IPS DF 6.9 (cell line): Measurements from ENCODE around the gene TAS2R20.

Source experiments
- DNase-seq: peaks from one replicate; pipeline ENCODE4 v3.0.0-alpha.2; 2013; ENCODE audit warnings: low read depth, low spot score
- H3K27ac ChIP-seq: one replicate; pipeline ENCODE4 v1.5.1; 2013; ENCODE audit warnings: low read length, control low read depth
- H3K27me3 ChIP-seq: 2 replicates; pipeline ENCODE4 v1.6.1; 2013; ENCODE audit warnings: mild to moderate bottlenecking, low read length; ENCODE audit not compliant: control insufficient read depth, insufficient read depth
- H3K36me3 ChIP-seq: 2 replicates; pipeline ENCODE4 v1.6.1; 2013; ENCODE audit warnings: low read length; ENCODE audit not compliant: control insufficient read depth, insufficient read depth
- H3K4me1 ChIP-seq: 2 replicates; pipeline ENCODE4 v1.6.1; 2013; ENCODE audit warnings: low read length; ENCODE audit not compliant: control insufficient read depth, insufficient read depth
- H3K4me3 ChIP-seq: 2 replicates; pipeline ENCODE4 v1.5.1; 2013; ENCODE audit warnings: mild to moderate bottlenecking, low read length
- H3K9me3 ChIP-seq: 2 replicates; pipeline ENCODE4 v1.6.1; 2013; ENCODE audit warnings: low read length, inconsistent platforms; ENCODE audit not compliant: control insufficient read depth, insufficient read depth
- WGBS: extraction: QIAGEN DNeasy Blood & Tissue Kit; methylation state at CpG from one replicate; pipeline ENCODE4 v1.1.7; 2013; ENCODE audit warnings: mixed read lengths, missing lambda C conversion rate; ENCODE audit not compliant: insufficient read length, insufficient coverage; 5-methylcytosine and 5-hydroxymethylcytosine counted together

The TAS2R20 gene

DNA sequence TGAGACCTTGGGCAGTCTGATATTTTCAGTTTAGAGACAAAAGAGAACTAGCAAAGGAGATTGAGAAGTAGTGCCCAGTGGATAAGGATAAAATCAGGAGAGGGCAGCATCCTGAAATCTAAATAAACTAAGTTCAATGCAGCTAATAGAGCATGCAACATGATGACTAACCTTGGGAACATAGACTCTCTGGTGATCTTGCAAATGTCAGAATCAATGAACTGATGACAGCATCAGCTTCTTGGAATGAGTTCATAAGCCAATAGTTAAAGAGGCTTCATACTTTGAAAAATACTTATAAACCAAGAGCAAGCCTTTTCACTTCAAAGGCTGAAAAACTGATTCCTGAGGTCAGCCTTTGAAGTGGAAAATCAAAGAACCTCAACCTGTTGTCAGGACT, 16.1 kb upstream of the TAS2R20 start:
- no peaks in the 10 kb centered on the region for H3K4me1 ChIP-seq
- no peak for DNase-seq
- no peaks in the 10 kb centered on the region for H3K9me3 ChIP-seq
- no peaks in the 10 kb centered on the region for H3K36me3 ChIP-seq
- no peaks in the 10 kb centered on the region for H3K27me3 ChIP-seq
- no peak overlapping the region for H3K4me3 ChIP-seq
- H3K27ac ChIP-seq, result no peak overlapping the region

DNA sequence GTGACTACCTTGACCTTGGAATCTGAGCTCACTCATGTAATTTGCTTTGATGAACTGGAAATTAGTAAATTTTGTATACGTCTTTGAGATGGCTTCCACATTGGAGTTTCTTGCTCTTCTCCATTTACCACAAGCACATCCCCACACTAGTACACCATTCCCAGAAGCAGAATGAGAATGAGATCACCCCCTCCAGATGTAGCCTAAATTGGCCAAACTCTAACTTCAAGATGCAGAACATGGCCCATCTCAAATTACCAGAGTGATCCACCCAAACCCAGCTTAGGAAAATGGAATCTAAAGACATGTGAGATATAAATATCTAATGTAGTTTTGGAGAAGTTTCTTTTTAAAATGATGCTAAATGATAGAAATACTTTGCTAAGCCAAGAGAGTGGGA, 9.5 kb upstream of the TAS2R20 start:
- no peaks in the 10 kb centered on the region for H3K27me3 ChIP-seq
- H3K4me1 ChIP-seq, result no peaks in the 10 kb centered on the region
- no peaks in the 10 kb centered on the region for H3K36me3 ChIP-seq
- DNase-seq, result no peak
- no CpG with 5 or more reads among the region's 1 CpG for WGBS
- no peak overlapping the region for H3K4me3 ChIP-seq
- H3K27ac ChIP-seq, result no peak overlapping the region
- H3K9me3 ChIP-seq, result no peaks in the 10 kb centered on the region

DNA sequence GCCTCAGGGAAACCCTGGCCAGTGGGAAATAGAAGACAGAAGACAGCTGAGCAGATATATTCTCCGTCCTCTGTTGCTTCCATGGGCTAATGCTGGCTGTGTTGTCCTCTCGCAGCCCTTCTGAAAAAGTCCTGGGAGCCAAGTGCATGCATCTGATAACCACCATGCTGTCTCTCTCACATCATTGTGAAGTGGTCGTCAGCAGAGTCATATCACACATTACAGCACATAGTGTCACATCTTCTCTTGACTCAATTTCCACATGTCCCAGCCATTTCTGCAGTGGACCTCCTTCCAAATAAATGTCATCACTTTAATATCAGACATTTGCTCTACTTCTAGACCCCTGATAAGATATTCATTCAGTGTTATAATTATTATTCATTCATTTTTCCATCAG, 3.8 kb downstream of the TAS2R20 start:
- Histone ChIP-seq H3K4me1 (no peaks in the 10 kb centered on the region), H3K27me3 (no peaks in the 10 kb centered on the region), H3K36me3 (no peaks in the 10 kb centered on the region), H3K4me3 (no peak overlapping the region), H3K27ac (no peak overlapping the region), H3K9me3 (no peaks in the 10 kb centered on the region)
- no CpG with 5 or more reads among the region's 3 CpGs for WGBS
- DNase-seq, result no peak

DNA sequence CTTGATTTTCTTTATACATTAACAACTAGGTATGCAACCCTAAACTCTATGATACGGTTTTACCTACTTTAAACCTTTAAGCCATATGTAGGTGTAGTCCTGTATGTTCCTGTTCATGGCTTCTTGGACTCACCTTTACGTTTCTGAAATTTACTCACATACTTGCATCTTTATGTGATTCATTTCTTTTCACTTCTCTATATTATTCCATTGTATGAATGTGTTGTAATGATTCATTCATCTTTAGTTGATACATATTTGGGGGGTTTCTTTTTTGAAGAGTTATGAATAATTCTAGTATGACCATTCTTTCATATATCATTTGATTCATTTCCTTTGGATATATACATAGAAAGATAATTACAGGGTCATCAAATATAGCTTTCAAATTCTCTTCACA, 9.0 kb downstream of the TAS2R20 start:
- DNase-seq, result no peak
- Histone ChIP-seq H3K4me3 (no peak overlapping the region), H3K9me3 (no peaks in the 10 kb centered on the region), H3K27me3 (no peaks in the 10 kb centered on the region), H3K27ac (no peak overlapping the region), H3K36me3 (no peaks in the 10 kb centered on the region), H3K4me1 (no peaks in the 10 kb centered on the region)
- no CpG with 5 or more reads among the region's 2 CpGs for WGBS

DNA sequence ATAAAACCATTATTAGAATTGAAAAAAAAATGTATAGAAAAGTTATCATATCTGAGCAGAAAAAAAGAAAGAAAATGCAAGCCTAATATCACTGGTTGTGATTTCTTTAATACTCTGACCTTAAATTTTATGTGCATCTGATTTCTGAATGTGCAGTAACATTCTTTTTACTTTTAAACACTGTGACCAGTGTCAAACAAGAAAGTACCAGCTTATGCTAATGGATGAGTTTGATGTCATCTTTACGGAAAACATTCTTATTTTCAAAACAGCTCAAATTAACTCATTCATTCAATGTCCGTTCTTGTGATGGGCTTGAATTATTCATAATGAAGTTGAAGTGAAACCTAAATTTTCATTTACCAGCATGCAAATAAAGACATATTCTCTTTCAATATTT, 11.3 kb downstream of the TAS2R20 start, which contains the start of gene TAS2R50:
TAS2R50 (minus strand) TSS at position 101 of the 400 bp plus-strand sequence; CDS start at position 49, 52 bp downstream.
- Histone ChIP-seq H3K4me1 (no peaks in the 10 kb centered on the region), H3K27ac (no peak within 1 kb of the TSS), H3K36me3 (no peaks in the 10 kb centered on the region), H3K27me3 (no peaks in the 10 kb centered on the region), H3K9me3 (no peaks in the 10 kb centered on the region), H3K4me3 (no peak within 1 kb of the TSS)
- no CpG with 5 or more reads among the region's 2 CpGs for WGBS
- DNase-seq, result no peak

DNA sequence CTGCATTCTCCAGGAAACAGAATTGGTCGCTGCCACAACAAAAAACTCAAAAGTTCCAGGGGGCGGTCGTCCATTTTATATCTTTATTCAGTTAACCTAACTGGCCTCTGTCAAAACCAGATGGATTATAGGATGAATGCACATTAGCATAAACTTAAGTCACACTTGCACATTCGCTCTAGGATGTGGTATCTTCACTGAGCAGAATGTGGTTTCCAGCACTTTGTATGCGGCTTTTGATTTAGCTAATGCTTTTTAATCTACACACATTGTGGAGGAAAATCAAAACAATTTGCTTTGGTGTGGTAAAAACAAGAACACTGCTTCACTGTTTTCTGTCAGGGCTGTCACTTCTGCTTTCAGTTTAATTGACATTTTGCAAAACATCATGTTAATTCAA, 15.9 kb downstream of the TAS2R20 start:
- Histone ChIP-seq H3K9me3 (no peaks in the 10 kb centered on the region), H3K4me3 (no peak overlapping the region), H3K27me3 (no peaks in the 10 kb centered on the region), H3K4me1 (no peaks in the 10 kb centered on the region), H3K27ac (no peak overlapping the region), H3K36me3 (no peaks in the 10 kb centered on the region)
- no peak for DNase-seq
- no CpG with 5 or more reads among the region's 5 CpGs for WGBS

- no peaks in the 10 kb centered on the region for H3K9me3 ChIP-seq
- H3K27ac ChIP-seq, result no peak overlapping the region
- H3K27me3 ChIP-seq, result no peaks in the 10 kb centered on the region
- H3K36me3 ChIP-seq, result no peaks in the 10 kb centered on the region
- DNase-seq, result no peak
- no peak overlapping the region for H3K4me3 ChIP-seq
- H3K4me1 ChIP-seq, result no peaks in the 10 kb centered on the region; the same call in 1 of the 2 replicates
- no CpG with 5 or more reads among the region's 3 CpGs for WGBS
Observed at GRCh38 chr12:10974965-10975364, 23.1 kb downstream of the TAS2R20 start.

DNA sequence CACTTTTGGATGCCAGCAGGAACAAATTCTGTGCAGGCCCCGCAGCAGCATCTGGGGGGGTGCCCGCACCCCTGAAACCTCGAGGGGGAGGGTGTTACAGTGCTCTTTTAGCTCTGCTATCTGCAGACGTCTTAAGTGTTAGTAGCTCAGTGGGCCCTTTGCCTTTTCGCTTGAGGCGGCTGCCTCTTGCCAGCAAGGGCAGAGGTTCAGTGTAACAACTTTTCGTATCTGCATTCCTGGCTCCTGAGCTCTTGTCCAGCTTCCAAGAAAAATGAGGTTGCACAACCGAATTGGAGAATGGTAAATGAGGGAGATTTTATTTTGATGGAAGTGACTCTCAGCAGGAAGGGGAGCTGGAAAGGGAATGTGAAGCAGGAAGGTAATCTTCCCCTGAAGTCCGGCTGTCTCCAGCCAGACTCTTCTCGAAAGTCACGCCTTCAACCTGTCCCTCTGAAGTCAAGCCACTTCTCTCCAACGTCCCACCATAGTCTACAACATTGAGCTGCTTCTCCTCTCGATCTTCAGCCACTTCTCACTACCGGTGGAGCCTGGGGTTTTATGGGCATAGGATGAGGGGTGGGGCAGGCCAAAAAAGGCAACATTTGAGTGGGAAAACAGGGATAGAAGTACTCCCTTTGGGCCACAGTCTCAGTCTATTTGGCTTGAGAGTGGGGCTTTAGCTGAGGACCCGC, 29.2 kb downstream of the TAS2R20 start:
- H3K36me3 ChIP-seq, result no peaks in the 10 kb centered on the region
- no peak for DNase-seq
- WGBS, result no CpG with 5 or more reads among the region's 15 CpGs
- H3K4me1 ChIP-seq, result no peaks in the 10 kb centered on the region; the same call in 1 of the 2 replicates
- H3K27me3 ChIP-seq, result no peaks in the 10 kb centered on the region
- no peak overlapping the region for H3K4me3 ChIP-seq
- no peaks in the 10 kb centered on the region for H3K9me3 ChIP-seq
- H3K27ac ChIP-seq, result no peak overlapping the region

DNA sequence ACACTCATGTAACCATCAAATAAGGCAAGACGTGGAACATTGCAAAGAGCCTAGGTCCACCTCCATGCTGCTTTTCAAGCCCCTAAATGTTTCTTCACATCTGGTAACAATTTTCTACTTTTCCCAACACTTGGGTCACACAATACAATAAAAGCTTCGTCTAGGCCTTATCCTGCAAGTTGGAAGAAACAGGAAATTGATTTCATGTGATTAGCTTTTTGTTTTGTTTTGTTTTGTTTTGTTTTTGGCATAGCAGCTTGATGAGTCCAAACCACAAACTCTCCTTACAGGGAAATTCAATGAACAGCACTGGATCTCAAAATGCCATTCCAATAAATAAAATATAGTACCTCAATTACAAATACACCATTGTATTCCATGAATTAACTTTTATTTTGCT, 30.7 kb downstream of the TAS2R20 start:
- H3K27me3 ChIP-seq, result no peaks in the 10 kb centered on the region
- DNase-seq, result no peak
- no peaks in the 10 kb centered on the region for H3K36me3 ChIP-seq
- WGBS, result no CpG with 5 or more reads among the region's 2 CpGs
- H3K27ac ChIP-seq, result no peak overlapping the region
- H3K9me3 ChIP-seq, result no peaks in the 10 kb centered on the region
- no peaks in the 10 kb centered on the region; the same call in 1 of the 2 replicates for H3K4me1 ChIP-seq
- no peak overlapping the region for H3K4me3 ChIP-seq

DNA sequence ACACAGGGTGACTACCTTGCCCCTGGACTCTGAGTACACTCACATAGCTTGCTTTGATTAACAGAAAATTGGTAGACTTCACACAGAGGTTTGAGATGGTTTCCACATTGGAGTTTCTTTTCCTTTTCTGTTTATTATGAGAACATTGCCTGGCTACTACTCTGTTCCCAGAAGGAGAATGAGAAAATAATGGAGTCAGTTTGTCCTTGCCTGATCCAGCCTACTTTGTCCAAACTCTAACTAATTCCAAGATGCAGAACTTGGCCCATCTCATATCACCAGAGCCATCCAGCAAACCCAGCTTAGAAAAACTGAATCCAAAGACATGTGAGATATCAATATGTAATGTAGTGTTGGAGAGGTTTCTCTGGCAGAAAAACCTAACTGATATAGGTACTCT, 31.8 kb downstream of the TAS2R20 start:
- no peaks in the 10 kb centered on the region for H3K9me3 ChIP-seq
- no peak overlapping the region for H3K27ac ChIP-seq
- no peaks in the 10 kb centered on the region; the same call in 1 of the 2 replicates for H3K4me1 ChIP-seq
- no peak overlapping the region for H3K4me3 ChIP-seq
- no peaks in the 10 kb centered on the region for H3K27me3 ChIP-seq
- DNase-seq, result no peak
- H3K36me3 ChIP-seq, result no peaks in the 10 kb centered on the region

DNA sequence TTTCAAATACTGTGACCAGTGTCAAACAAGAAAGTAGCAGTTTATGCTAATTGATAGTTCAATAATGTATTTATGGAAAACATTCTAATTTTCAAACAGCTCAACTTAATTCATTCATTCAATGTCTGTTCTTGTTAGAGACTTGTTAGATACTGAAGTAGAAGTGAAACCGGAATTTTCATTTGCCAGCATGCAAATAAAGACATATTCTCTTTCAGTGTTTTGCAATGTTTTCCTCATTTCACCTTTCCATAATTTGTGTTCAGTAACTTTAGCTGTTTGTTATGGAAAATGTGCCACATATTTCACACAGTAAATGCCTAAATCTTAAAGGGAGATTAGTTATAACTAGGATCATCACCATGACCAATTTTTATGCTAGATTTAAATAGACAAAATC, 32.6 kb downstream of the TAS2R20 start:
- no peaks in the 10 kb centered on the region for H3K9me3 ChIP-seq
- no peaks in the 10 kb centered on the region; the same call in 1 of the 2 replicates for H3K4me1 ChIP-seq
- H3K4me3 ChIP-seq, result no peak overlapping the region
- WGBS, result no CpG with 5 or more reads among the region's 1 CpG
- H3K36me3 ChIP-seq, result no peaks in the 10 kb centered on the region
- H3K27ac ChIP-seq, result no peak overlapping the region
- no peaks in the 10 kb centered on the region for H3K27me3 ChIP-seq
- DNase-seq, result no peak
